ENCODE measurements around the gene CCDC167. TPM values are rescaled to one million over a fixed set of nuclear protein-coding genes. Genes with fewer than 3 reads are reported as not detected.

The CCDC167 gene
- total and polyA plus RNA-seq, 2 donors (not counting 1 experiment from before 2014, with no cell fraction given) = 11.1 to 60.1 TPM

- Histone ChIP-seq H4K20me1 (ENCODE audit: control insufficient read depth, insufficient read depth, low read length, poor library complexity, severe bottlenecking) (peaks cover 11% of the 10 kb centered on the region), H3K4me3 (ENCODE audit: control extremely low read depth in 1 of 5, extremely low read depth in 1 of 5, insufficient read depth in 1 of 5, low read depth in 2 of 5, low read length in 4 of 5) (no peak overlapping the region), H3K9ac (ENCODE audit: low read length) (no peak overlapping the region), H3K4me1 (ENCODE audit: control insufficient read depth in 2 of 2, insufficient read depth in 2 of 2, low read length in 2 of 2) (no peaks in the 10 kb centered on the region), H3K27me3 (replicated peaks in 1 of 4; ENCODE audit: control extremely low read depth in 1 of 4, control insufficient read depth in 3 of 4, insufficient read depth in 4 of 4, low read length in 3 of 4) (no peaks in the 10 kb centered on the region), H3K36me3 (replicated peaks in 1 of 2; ENCODE audit: control extremely low read depth in 1 of 2, control insufficient read depth in 1 of 2, extremely low read depth in 1 of 2, insufficient read depth in 2 of 2, low read length in 1 of 2) (peaks cover 2 to 83% of the 10 kb centered on the region in 2 experiments), H2AFZ (ENCODE audit: insufficient read depth, low read depth, low read length, poor library complexity, severe bottlenecking) (no peak overlapping the region), H3K9me3 (ENCODE audit: control extremely low read depth in 1 of 3, control insufficient read depth in 2 of 3, insufficient read depth in 1 of 3, low read length in 2 of 3) (no peaks in the 10 kb centered on the region), H3K79me2 (ENCODE audit: control insufficient read depth, insufficient read depth, low read length) (peaks cover 8% of the 10 kb centered on the region), H3K27ac (ENCODE audit: low read length in 2 of 2) (no peak overlapping the region), H3K4me2 (replicated peaks; ENCODE audit: low read depth, low read length, poor library complexity, severe bottlenecking) (no peak overlapping the region)
- ATAC-seq (ENCODE audit: low read depth) = no peak
- DNase-seq = no peak
- ChIA-PET CTCF (interaction anchor here (1.1 kb wide), 1 partner anchor 135 kb away, joined by 3 read pairs; no protein-coding TSS in a partner anchor), POLR2A (no interaction called here)
- Mint-ChIP-seq H3K27ac (no peak overlapping the region), H3K27me3 (no peaks in the 10 kb centered on the region), H3K4me3 (no peak overlapping the region), H3K9me3 (ENCODE audit: insufficient read depth) (no peaks in the 10 kb centered on the region), H3K4me1 (no peaks in the 10 kb centered on the region)
- WGBS (ENCODE audit: insufficient coverage) = no CpG with 5 or more reads among the region's 2 CpGs
- no peak for TF ChIP-seq EZH2 (IDR thresholded peaks at IDR 0.05; ENCODE audit: borderline replicate concordance, insufficient read depth, low read depth, low read length, poor library complexity, severe bottlenecking)
- TF ChIP-seq, protein P1, sequence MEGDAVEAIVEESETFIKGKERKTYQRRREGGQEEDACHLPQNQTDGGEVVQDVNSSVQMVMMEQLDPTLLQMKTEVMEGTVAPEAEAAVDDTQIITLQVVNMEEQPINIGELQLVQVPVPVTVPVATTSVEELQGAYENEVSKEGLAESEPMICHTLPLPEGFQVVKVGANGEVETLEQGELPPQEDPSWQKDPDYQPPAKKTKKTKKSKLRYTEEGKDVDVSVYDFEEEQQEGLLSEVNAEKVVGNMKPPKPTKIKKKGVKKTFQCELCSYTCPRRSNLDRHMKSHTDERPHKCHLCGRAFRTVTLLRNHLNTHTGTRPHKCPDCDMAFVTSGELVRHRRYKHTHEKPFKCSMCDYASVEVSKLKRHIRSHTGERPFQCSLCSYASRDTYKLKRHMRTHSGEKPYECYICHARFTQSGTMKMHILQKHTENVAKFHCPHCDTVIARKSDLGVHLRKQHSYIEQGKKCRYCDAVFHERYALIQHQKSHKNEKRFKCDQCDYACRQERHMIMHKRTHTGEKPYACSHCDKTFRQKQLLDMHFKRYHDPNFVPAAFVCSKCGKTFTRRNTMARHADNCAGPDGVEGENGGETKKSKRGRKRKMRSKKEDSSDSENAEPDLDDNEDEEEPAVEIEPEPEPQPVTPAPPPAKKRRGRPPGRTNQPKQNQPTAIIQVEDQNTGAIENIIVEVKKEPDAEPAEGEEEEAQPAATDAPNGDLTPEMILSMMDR (IDR thresholded peaks at IDR 0.05) = no peak
- intact Hi-C loops (cut with micrococcal nuclease) = no loop called here
Measured at GRCh38 chr6:37460805-37461204, 38.9 kb downstream of the CCDC167 start.

GRCh38 chr6:37459981-37460800, 39.5 kb downstream of the CCDC167 start:
- no peak for TF ChIP-seq EZH2 (IDR thresholded peaks at IDR 0.05; ENCODE audit: borderline replicate concordance, insufficient read depth, low read depth, low read length, poor library complexity, severe bottlenecking)
- TF ChIP-seq, protein P1 (IDR thresholded peaks at IDR 0.05) = no peak
- Histone ChIP-seq H3K27me3 (replicated peaks in 1 of 4; ENCODE audit: control extremely low read depth in 1 of 4, control insufficient read depth in 3 of 4, insufficient read depth in 4 of 4, low read length in 3 of 4) (no peaks in the 10 kb centered on the region), H3K4me2 (replicated peaks; ENCODE audit: low read depth, low read length, poor library complexity, severe bottlenecking) (no peak overlapping the region), H3K4me3 (ENCODE audit: control extremely low read depth in 1 of 5, extremely low read depth in 1 of 5, insufficient read depth in 1 of 5, low read depth in 2 of 5, low read length in 4 of 5) (no peak overlapping the region), H3K79me2 (ENCODE audit: control insufficient read depth, insufficient read depth, low read length) (peaks cover 8% of the 10 kb centered on the region), H3K27ac (ENCODE audit: low read length in 2 of 2) (no peak overlapping the region), H4K20me1 (ENCODE audit: control insufficient read depth, insufficient read depth, low read length, poor library complexity, severe bottlenecking) (peaks cover 11% of the 10 kb centered on the region), H3K9ac (ENCODE audit: low read length) (no peak overlapping the region), H3K9me3 (ENCODE audit: control extremely low read depth in 1 of 3, control insufficient read depth in 2 of 3, insufficient read depth in 1 of 3, low read length in 2 of 3) (no peaks in the 10 kb centered on the region), H3K4me1 (ENCODE audit: control insufficient read depth in 2 of 2, insufficient read depth in 2 of 2, low read length in 2 of 2) (no peaks in the 10 kb centered on the region), H2AFZ (ENCODE audit: insufficient read depth, low read depth, low read length, poor library complexity, severe bottlenecking) (no peak overlapping the region), H3K36me3 (replicated peaks in 1 of 2; ENCODE audit: control extremely low read depth in 1 of 2, control insufficient read depth in 1 of 2, extremely low read depth in 1 of 2, insufficient read depth in 2 of 2, low read length in 1 of 2) (peaks cover 2 to 88% of the 10 kb centered on the region in 2 experiments)
- intact Hi-C loops (cut with micrococcal nuclease) = no loop called here
- no peaks in the 10 kb centered on the region for H3K4me1 Mint-ChIP-seq
- H3K27me3 Mint-ChIP-seq = no peaks in the 10 kb centered on the region
- ATAC-seq (ENCODE audit: low read depth) (no peak), DNase-seq (no peak)
- no peak overlapping the region for H3K4me3 Mint-ChIP-seq
- H3K9me3 Mint-ChIP-seq (ENCODE audit: insufficient read depth) = no peaks in the 10 kb centered on the region
- no peak overlapping the region for H3K27ac Mint-ChIP-seq
- ChIA-PET POLR2A (no interaction called here), CTCF (interaction anchor here (1.1 kb wide), 1 partner anchor 134 kb away, joined by 3 read pairs; no protein-coding TSS in a partner anchor)
- WGBS (ENCODE audit: insufficient coverage) = 100% methylated on average over 2 of the region's 5 CpGs

Data from B cell (primary cell).